ENCODE data around the gene GALNT3. TPM values are rescaled to one million over a fixed set of nuclear protein-coding genes. Genes with fewer than 3 reads are reported as not detected.

GALNT3 gene
- total and polyA plus RNA-seq, 2 of the 13 experiments (the other 11 are each of a cell fraction or from before 2014, with no cell fraction given) = 0.29 to 0.30 TPM

- H3K27ac ChIP-seq (ENCODE audit: extremely low read length, insufficient read depth, low read length) = no peak overlapping the region
- BruUV-seq (replicated peaks) = no TSS peak
- no peak for DNase-seq (ENCODE audit: low spot score)
- 0 out of 2 replicates have a peak, but pooled peaks cover 12% of the 10 kb centered on the region for H3K4me1 ChIP-seq (ENCODE audit: insufficient read depth, low read length)
- no peak for ATAC-seq
- in situ Hi-C loops (cut with HindIII; ENCODE audit: extremely low pct_ligation_motif_present, low pct_unique_long_range_greater_than_20kb) = no loop called here
- no peak overlapping the region for H2AFZ ChIP-seq (ENCODE audit: low read length)
- no peak for TF ChIP-seq ATRX (CRISPR knock-in tag; IDR thresholded peaks at IDR 0.05; ENCODE audit: borderline replicate concordance)
- TF ChIP-seq ZNF367 (CRISPR knock-in tag; IDR thresholded peaks at IDR 0.05; ENCODE audit: borderline replicate concordance) = no peak
- no peak for TF ChIP-seq HDAC1 (CRISPR knock-in tag; IDR thresholded peaks at IDR 0.05)
- TF ChIP-seq ZNF263 (CRISPR knock-in tag; IDR thresholded peaks at IDR 0.05) = no peak
- no peak for TF ChIP-seq CAMTA2 (CRISPR knock-in tag; IDR thresholded peaks at IDR 0.05; ENCODE audit: borderline replicate concordance)
- TF ChIP-seq ZBTB49 (CRISPR knock-in tag; IDR thresholded peaks at IDR 0.05; ENCODE audit: borderline replicate concordance) = no peak
- no peak for TF ChIP-seq ZNF597 (CRISPR knock-in tag; IDR thresholded peaks at IDR 0.05)
- no peak for TF ChIP-seq RBAK (CRISPR knock-in tag; IDR thresholded peaks at IDR 0.05)
- TF ChIP-seq ATF3 (CRISPR knock-in tag; IDR thresholded peaks at IDR 0.05) = no peak
- TF ChIP-seq TRIM24 (CRISPR knock-in tag; IDR thresholded peaks at IDR 0.05) = no peak
- no peak for TF ChIP-seq TARDBP (CRISPR knock-in tag; IDR thresholded peaks at IDR 0.05)
- TF ChIP-seq ZNF143 (CRISPR knock-in tag; IDR thresholded peaks at IDR 0.05) = no peak
- TF ChIP-seq ZNF121 (CRISPR knock-in tag; IDR thresholded peaks at IDR 0.05) = no peak
- no peak for TF ChIP-seq SRSF9 (IDR thresholded peaks at IDR 0.05; ENCODE audit: borderline replicate concordance, insufficient read depth, low read depth, low read length, poor library complexity, severe bottlenecking)
- no peak for TF ChIP-seq THAP8 (CRISPR knock-in tag; IDR thresholded peaks at IDR 0.05; ENCODE audit: borderline replicate concordance)
- TF ChIP-seq ZBTB1 (CRISPR knock-in tag; IDR thresholded peaks at IDR 0.05; ENCODE audit: borderline replicate concordance) = no peak
- H3K4me3 ChIP-seq (replicated peaks in 1 of 3; ENCODE audit: insufficient read depth in 1 of 3, low read depth in 2 of 3, low read length in 3 of 3) = no peak overlapping the region
- ChIA-PET CTCF (ENCODE audit: low intra/inter-chr PET ratio, low total read pairs) (no interaction called here), POLR2A (no interaction called here)
- WGBS (ENCODE audit: low lambda C conversion rate) = 0% methylated on average over 1 of the region's 1 CpG
- FAIRE-seq = no peak
- H3K9me3 ChIP-seq (ENCODE audit: low read length) = no peaks in the 10 kb centered on the region
- no peaks in the 10 kb centered on the region for H4K20me1 ChIP-seq (ENCODE audit: insufficient read depth, low read length)
- intact Hi-C loops (cut with micrococcal nuclease; ENCODE audit: unreplicated experiment) = no loop called here
- H3K79me2 ChIP-seq (ENCODE audit: insufficient read depth, low read length) = no peaks in the 10 kb centered on the region
- H3K9ac ChIP-seq (ENCODE audit: insufficient read depth, low read depth, low read length) = no peak overlapping the region
- H3K36me3 ChIP-seq (replicated peaks in 1 of 2; ENCODE audit: control insufficient read depth in 1 of 2, insufficient read depth in 2 of 2, low read length in 2 of 2) = no peaks in the 10 kb centered on the region
- peaks cover 14 to 38% of the 10 kb centered on the region in 2 experiments; a peak in 4 of 5 replicates for H3K27me3 ChIP-seq (ENCODE audit: control insufficient read depth in 1 of 2, insufficient read depth in 2 of 2, low read length in 2 of 2)
- H3K4me2 ChIP-seq (ENCODE audit: low read depth, low read length) = no peak overlapping the region
Measured at GRCh38 chr2:165792104-165792454, 2.0 kb downstream of the GALNT3 start.

Measured in HepG2 (cell line).